Measurements from ENCODE around the gene NIT1. TPM values are rescaled to one million over a fixed set of nuclear protein-coding genes. Genes with fewer than 3 reads are reported as not detected.

The NIT1 gene
- total and polyA plus RNA-seq, 2 of the 13 experiments (the other 11 are each of a cell fraction or from before 2014, with no cell fraction given), result 22.7 to 31.0 TPM

- TF ChIP-seq ZBTB40 (IDR thresholded peaks at IDR 0.05) (no peak), ZBTB40 (CRISPR knock-in tag; IDR thresholded peaks at IDR 0.05) (no peak), ETV6 (CRISPR knock-in tag; conservative IDR thresholded peaks at IDR 0.05) (no peak), CREBL2 (CRISPR knock-in tag; IDR thresholded peaks at IDR 0.05; ENCODE audit: borderline replicate concordance) (no peak), CAMTA2 (CRISPR knock-in tag; IDR thresholded peaks at IDR 0.05; ENCODE audit: borderline replicate concordance) (no peak), STAG1 (CRISPR knock-in tag; IDR thresholded peaks at IDR 0.05) (no peak), ZBTB8A (CRISPR knock-in tag; IDR thresholded peaks at IDR 0.05; ENCODE audit: borderline replicate concordance, low read depth) (no peak), ZNF512B (CRISPR knock-in tag; IDR thresholded peaks at IDR 0.05; ENCODE audit: borderline replicate concordance) (no peak), RXRA (CRISPR knock-in tag; IDR thresholded peaks at IDR 0.05) (peak; percentile 59; the same call in 1 of the 2 replicates), RXRB (CRISPR knock-in tag; IDR thresholded peaks at IDR 0.05; ENCODE audit: borderline replicate concordance) (no peak), HBP1 (CRISPR knock-in tag; IDR thresholded peaks at IDR 0.05; ENCODE audit: low read depth) (no peak), ZMAT5 (CRISPR knock-in tag; IDR thresholded peaks at IDR 0.05; ENCODE audit: borderline replicate concordance, low read depth) (no peak), HMG20B (CRISPR knock-in tag; conservative IDR thresholded peaks at IDR 0.05) (no peak), EZH2 (conservative IDR thresholded peaks at IDR 0.05; ENCODE audit: low read depth, low read length) (no peak)
These were observed 34.7 kb upstream of the NIT1 start (continued) for GRCh38 chr1:161082996-161083747.
